PC-9 (cell line): ENCODE data around the gene NAA50. TPM values are rescaled to one million over a fixed set of nuclear protein-coding genes. Genes with fewer than 3 reads are reported as not detected.
A peak's percentile ranks its signal among the peaks of the same experiment; 100 is the strongest.

Experiments used
- BruUV-seq: library from RNA; stranded (reverse); fragments of 400-500 nt; replicated peaks from 2 replicates; lab custom pipeline; 2021; lab: Mats Ljungman, UMichigan
- CTCF ChIA-PET: fragments of 300-600 bp; sonication (Branson Sonifier 250); formaldehyde crosslinking; loops from one replicate; lab custom pipeline; 2022; ENCODE audit warnings: antibody characterized with exemption; lab: Charles Lee
- POLR2A ChIA-PET: fragments of 300-600 bp; sonication (Branson Sonifier 250); formaldehyde crosslinking; loops from one replicate; lab custom pipeline; 2022; ENCODE audit warnings: antibody characterized with exemption; ENCODE audit not compliant: unreplicated experiment; lab: Charles Lee
- DNase-seq, 2 experiments: peaks; one replicate each; pipeline versions ENCODE4 v3.0.0 to v3.0.0-alpha.2; 2015 to 2022; ENCODE audit warnings: mixed read lengths in 1 of 2
- H2AFZ ChIP-seq: fragments of 200-600 bp; sonication (generic); 2 replicates; pipeline ENCODE4 v1.8.1; 2017; ENCODE audit warnings: antibody characterized with exemption
- H3F3A ChIP-seq: fragments of 200-600 bp; sonication (generic); 2 replicates; pipeline ENCODE4 v1.8.1; 2017; ENCODE audit warnings: antibody characterized with exemption, mild to moderate bottlenecking, low read depth; ENCODE audit not compliant: insufficient read depth
- H3K27ac ChIP-seq: fragments of 200-600 bp; sonication (generic); 2 replicates; pipeline ENCODE4 v1.6.1; 2016; ENCODE audit warnings: mixed run types
- H3K27me3 ChIP-seq: fragments of 200-600 bp; sonication (generic); 2 replicates; pipeline ENCODE4 v1.6.1; 2016; ENCODE audit warnings: low read depth, mixed run types; ENCODE audit not compliant: insufficient read depth
- H3K36me3 ChIP-seq: fragments of 200-600 bp; sonication (generic); 2 replicates; pipeline ENCODE4 v1.6.1; 2016; ENCODE audit warnings: low read depth, mixed run types
- H3K4me1 ChIP-seq: fragments of 200-600 bp; sonication (generic); replicated peaks from 2 replicates; pipeline ENCODE4 v1.6.1; 2016; ENCODE audit warnings: mixed run types; ENCODE audit not compliant: insufficient read depth
- H3K4me2 ChIP-seq: fragments of 200-600 bp; sonication (generic); 2 replicates; pipeline ENCODE4 v1.6.1; 2017; ENCODE audit warnings: mixed run types
- H3K4me3 ChIP-seq: fragments of 200-600 bp; sonication (generic); 2 replicates; pipeline ENCODE4 v1.6.1; 2016; ENCODE audit warnings: mixed run types
- H3K79me2 ChIP-seq: fragments of 200-600 bp; sonication (generic); 2 replicates; pipeline ENCODE4 v1.6.1; 2017; ENCODE audit warnings: low read depth, mixed run types
- H3K9me2 ChIP-seq: fragments of 200-600 bp; sonication (generic); 2 replicates; pipeline ENCODE4 v1.8.1; 2017; ENCODE audit warnings: mild to moderate bottlenecking; ENCODE audit not compliant: insufficient read depth
- H3K9me3 ChIP-seq: fragments of 200-600 bp; sonication (generic); 2 replicates; pipeline ENCODE4 v1.8.1; 2016; ENCODE audit warnings: low read depth; ENCODE audit not compliant: insufficient read depth
- H4K20me1 ChIP-seq: fragments of 200-600 bp; sonication (generic); 2 replicates; pipeline ENCODE4 v1.8.1; 2017; ENCODE audit not compliant: insufficient read depth
- CTCF ChIP-seq: fragments of 200-600 bp; sonication (generic); conservative IDR thresholded peaks from 2 replicates; pipeline ENCODE4 v1.6.1; 2017; ENCODE audit warnings: mixed run types, antibody characterized with exemption, mild to moderate bottlenecking, moderate library complexity
- EZH2 ChIP-seq: fragments of 200-600 bp; sonication (generic); IDR thresholded peaks from 2 replicates; pipeline ENCODE4 v1.8.0; 2017; ENCODE audit warnings: antibody characterized with exemption, low read depth
- intact Hi-C: fragments of 100-400 bp; cut with micrococcal nuclease; formaldehyde crosslinking; loops from one replicate; pipeline ENCODE4 v1.10.0; 2022; ENCODE audit not compliant: unreplicated experiment
- total RNA-seq: library from RNA; stranded (reverse); gene quantifications from 2 replicates; pipeline ENCODE4 v1.2.3, GENCODE V29; 2021

The NAA50 gene
- total RNA-seq, 1 experiment from 2014 or later: 221 TPM

GRCh38 chr3:113712129-113712528 is 33.9 kb downstream of the NAA50 start:
- no peaks in the 10 kb centered on the region; the same call in 1 of the 2 replicates for H4K20me1 ChIP-seq
- H3K79me2 ChIP-seq: no peaks in the 10 kb centered on the region
- no peak for DNase-seq
- H3K36me3 ChIP-seq: no peaks in the 10 kb centered on the region; the same call in 1 of the 2 replicates
- H3K9me3 ChIP-seq: no peaks in the 10 kb centered on the region
- no peak overlapping the region for H3K4me2 ChIP-seq
- H2AFZ ChIP-seq: no peak overlapping the region
- no peaks in the 10 kb centered on the region for H3K9me2 ChIP-seq
- ChIA-PET POLR2A (interaction anchor here (0.5 to 0.7 kb wide), 3 partner anchors 34 to 608 kb away, joined by 3 to 22 read pairs (median 10); partner anchors contain the start of gene NAA50), CTCF (no interaction called here)
- H3K27me3 ChIP-seq: no peaks in the 10 kb centered on the region
- no peak overlapping the region for H3K27ac ChIP-seq
- no peaks in the 10 kb centered on the region for H3K4me1 ChIP-seq
- H3K4me3 ChIP-seq: no peak overlapping the region
- intact Hi-C loops: no loop called here
- no TSS peak for BruUV-seq
- TF ChIP-seq EZH2: no peak
- TF ChIP-seq CTCF: no peak
- peaks cover 24% of the 10 kb centered on the region; the same call in 1 of the 2 replicates for H3F3A ChIP-seq

- H3K79me2 ChIP-seq: no peaks in the 10 kb centered on the region
- intact Hi-C loops: no loop called here
Measured at GRCh38 chr3:113707835-113708234, 38.2 kb downstream of the NAA50 start.

DNA sequence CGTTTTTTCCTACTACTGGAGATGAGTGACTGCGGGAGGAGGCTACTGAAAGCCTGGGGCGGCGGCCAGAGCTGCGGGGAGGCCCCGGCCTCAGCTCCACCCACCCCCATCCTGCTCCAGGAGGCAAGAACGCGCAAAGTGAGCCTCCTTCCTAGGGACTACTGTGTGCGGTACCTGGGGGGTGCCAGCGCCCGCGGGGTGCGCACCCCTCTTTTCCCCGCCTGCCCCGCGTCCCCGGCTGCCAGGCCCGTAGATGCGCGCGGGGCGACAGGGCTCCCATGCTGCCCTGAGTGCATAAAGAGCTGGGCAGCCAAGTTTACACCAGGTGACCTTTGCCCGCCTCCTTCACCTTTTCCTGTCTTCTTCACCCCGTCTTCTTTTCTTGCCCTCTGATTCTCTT is 47.1 kb downstream of the NAA50 start:
- Histone ChIP-seq H3K9me2 (no peaks in the 10 kb centered on the region), H4K20me1 (no peaks in the 10 kb centered on the region), H3K9me3 (no peaks in the 10 kb centered on the region), H3K27ac (no peak overlapping the region), H2AFZ (no peak overlapping the region), H3K4me3 (no peak overlapping the region; the same call in 1 of the 2 replicates), H3F3A (peaks cover 15% of the 10 kb centered on the region; the same call in 1 of the 2 replicates), H3K4me1 (peaks cover 13% of the 10 kb centered on the region), H3K27me3 (no peaks in the 10 kb centered on the region), H3K79me2 (peaks cover 20% of the 10 kb centered on the region), H3K4me2 (peak overlapping the region; percentile 92; the same call in 1 of the 2 replicates), H3K36me3 (no peaks in the 10 kb centered on the region)
- TF ChIP-seq EZH2 (no peak), CTCF (no peak)
- intact Hi-C loops: loop anchor here (10.0 kb wide), 2 partner anchors 204 to 1134 kb away; partner anchors contain the start of genes ATG3 and SLC35A5
- ChIA-PET CTCF (no interaction called here), POLR2A (interaction anchor here (0.6 kb wide), 1 partner anchor 130 kb away, joined by 5 read pairs; no protein-coding TSS in a partner anchor)
- BruUV-seq: no TSS peak
- peak in 1 of 2 experiments; percentile 38 for DNase-seq

More at GRCh38 chr3:113707835-113708234, 38.2 kb downstream of the NAA50 start:
- Histone ChIP-seq H2AFZ (no peak overlapping the region), H3K9me3 (no peaks in the 10 kb centered on the region), H3K27me3 (no peaks in the 10 kb centered on the region), H3K4me2 (no peak overlapping the region), H4K20me1 (no peaks in the 10 kb centered on the region; the same call in 1 of the 2 replicates), H3K36me3 (no peaks in the 10 kb centered on the region), H3K4me1 (no peaks in the 10 kb centered on the region), H3K27ac (no peak overlapping the region), H3K4me3 (no peak overlapping the region), H3K9me2 (no peaks in the 10 kb centered on the region), H3F3A (peaks cover 13% of the 10 kb centered on the region; the same call in 1 of the 2 replicates)
- ChIA-PET POLR2A (no interaction called here), CTCF (interaction anchor here (0.6 kb wide), 1 partner anchor 233 kb away, joined by 5 read pairs; no protein-coding TSS in a partner anchor)
- TF ChIP-seq EZH2 (no peak), CTCF (no peak)
- BruUV-seq: no TSS peak
- no peak for DNase-seq
